ENCODE measurements around the gene FPGS. TPM values are rescaled to one million over a fixed set of nuclear protein-coding genes. Genes with fewer than 3 reads are reported as not detected.
A peak's percentile ranks its signal among the peaks of the same experiment; 100 is the strongest.

Gene FPGS
- polyA plus RNA-seq, 1 donor, result 33.5 TPM

DNA sequence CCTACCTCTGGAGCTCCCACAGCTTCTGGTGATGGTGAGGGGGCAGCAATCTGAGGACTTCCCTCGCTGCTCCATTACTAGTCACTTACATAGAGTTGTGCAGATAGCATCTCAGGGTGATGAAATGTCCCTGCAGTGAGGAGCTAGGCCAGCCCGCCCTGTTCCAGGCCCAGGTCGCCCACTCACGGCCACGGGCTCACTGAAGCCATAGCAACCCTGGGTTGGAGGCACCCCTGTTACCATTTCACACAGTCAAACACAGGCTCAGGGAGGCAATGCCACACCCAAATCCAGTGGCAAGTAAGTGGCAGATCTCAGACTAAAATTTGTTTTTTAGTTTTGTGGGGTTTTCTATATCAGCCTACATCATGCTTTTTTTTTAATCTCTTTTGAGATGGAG is 43.8 kb upstream of the FPGS start:
- Histone ChIP-seq H3K27ac (ENCODE audit: low read length) (no peak overlapping the region), H3K27me3 (ENCODE audit: control insufficient read depth, insufficient read depth, low read length) (peaks cover 46% of the 10 kb centered on the region), H3K4me3 (ENCODE audit: low read length) (no peak overlapping the region), H3K9me3 (ENCODE audit: control insufficient read depth, low read depth, low read length) (peaks cover 5% of the 10 kb centered on the region), H3K36me3 (ENCODE audit: control insufficient read depth, insufficient read depth, low read length) (no peaks in the 10 kb centered on the region), H3K4me1 (ENCODE audit: control insufficient read depth, insufficient read depth, low read length) (no peaks in the 10 kb centered on the region)
- DNase-seq, result no peak
- no CpG with 5 or more reads among the region's 5 CpGs for WGBS (ENCODE audit: insufficient coverage, low lambda C conversion rate)

DNA sequence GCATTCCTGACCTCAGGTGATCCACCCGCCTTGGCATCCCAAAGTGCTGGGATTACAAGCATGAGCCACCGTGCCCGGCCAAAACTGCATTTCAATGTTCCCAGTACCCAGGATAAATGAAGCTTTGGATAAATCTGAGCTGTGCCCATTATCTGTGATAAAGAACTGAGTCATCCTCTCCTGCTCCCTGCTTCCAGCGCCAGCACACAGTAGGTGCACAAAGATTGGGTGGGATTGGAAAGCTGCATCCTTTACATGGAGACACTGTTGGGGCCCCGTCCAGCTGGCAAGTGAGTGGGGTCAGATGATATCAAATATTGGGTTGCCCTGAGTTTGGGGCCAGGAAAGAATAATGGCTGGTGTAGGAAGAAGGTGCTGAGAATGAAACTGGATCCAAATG is 41.6 kb upstream of the FPGS start:
- H3K9me3 ChIP-seq (ENCODE audit: control insufficient read depth, low read depth, low read length), result no peaks in the 10 kb centered on the region
- H3K4me1 ChIP-seq (ENCODE audit: control insufficient read depth, insufficient read depth, low read length), result no peaks in the 10 kb centered on the region
- WGBS (ENCODE audit: insufficient coverage, low lambda C conversion rate), result no CpG with 5 or more reads among the region's 5 CpGs
- DNase-seq, result no peak
- peaks cover 30% of the 10 kb centered on the region for H3K27me3 ChIP-seq (ENCODE audit: control insufficient read depth, insufficient read depth, low read length)
- no peaks in the 10 kb centered on the region for H3K36me3 ChIP-seq (ENCODE audit: control insufficient read depth, insufficient read depth, low read length)
- H3K4me3 ChIP-seq (ENCODE audit: low read length), result no peak overlapping the region
- H3K27ac ChIP-seq (ENCODE audit: low read length), result no peak overlapping the region

DNA sequence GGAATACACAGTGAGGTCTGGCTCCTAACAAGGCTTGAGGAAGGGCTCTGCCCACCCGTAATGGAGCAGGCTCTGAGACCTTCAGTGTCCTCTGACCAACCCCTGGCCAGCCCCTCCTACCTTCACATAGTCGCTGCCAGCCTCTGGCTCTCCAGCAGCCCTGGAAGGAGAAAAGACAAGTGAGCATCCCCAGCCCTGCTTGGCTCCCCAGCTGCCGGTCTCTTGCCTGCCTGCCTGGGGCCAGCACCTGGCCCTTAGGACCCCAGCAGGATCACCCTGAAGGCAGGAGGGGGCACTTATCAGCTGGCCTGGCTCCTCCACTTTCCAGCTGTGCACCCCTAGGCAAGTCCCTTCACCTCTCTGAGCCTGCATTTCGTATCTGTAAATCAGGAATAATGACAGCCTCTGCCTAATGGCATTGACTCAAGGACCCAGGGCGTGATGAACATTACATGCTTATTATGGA is 41.2 kb upstream of the FPGS start:
- DNase-seq, result no peak
- no peaks in the 10 kb centered on the region for H3K4me1 ChIP-seq (ENCODE audit: control insufficient read depth, insufficient read depth, low read length)
- no peak overlapping the region for H3K4me3 ChIP-seq (ENCODE audit: low read length)
- H3K27ac ChIP-seq (ENCODE audit: low read length), result no peak overlapping the region
- no peaks in the 10 kb centered on the region for H3K9me3 ChIP-seq (ENCODE audit: control insufficient read depth, low read depth, low read length)
- H3K36me3 ChIP-seq (ENCODE audit: control insufficient read depth, insufficient read depth, low read length), result no peaks in the 10 kb centered on the region
- no CpG with 5 or more reads among the region's 5 CpGs for WGBS (ENCODE audit: insufficient coverage, low lambda C conversion rate)
- peaks cover 27% of the 10 kb centered on the region for H3K27me3 ChIP-seq (ENCODE audit: control insufficient read depth, insufficient read depth, low read length)

DNA sequence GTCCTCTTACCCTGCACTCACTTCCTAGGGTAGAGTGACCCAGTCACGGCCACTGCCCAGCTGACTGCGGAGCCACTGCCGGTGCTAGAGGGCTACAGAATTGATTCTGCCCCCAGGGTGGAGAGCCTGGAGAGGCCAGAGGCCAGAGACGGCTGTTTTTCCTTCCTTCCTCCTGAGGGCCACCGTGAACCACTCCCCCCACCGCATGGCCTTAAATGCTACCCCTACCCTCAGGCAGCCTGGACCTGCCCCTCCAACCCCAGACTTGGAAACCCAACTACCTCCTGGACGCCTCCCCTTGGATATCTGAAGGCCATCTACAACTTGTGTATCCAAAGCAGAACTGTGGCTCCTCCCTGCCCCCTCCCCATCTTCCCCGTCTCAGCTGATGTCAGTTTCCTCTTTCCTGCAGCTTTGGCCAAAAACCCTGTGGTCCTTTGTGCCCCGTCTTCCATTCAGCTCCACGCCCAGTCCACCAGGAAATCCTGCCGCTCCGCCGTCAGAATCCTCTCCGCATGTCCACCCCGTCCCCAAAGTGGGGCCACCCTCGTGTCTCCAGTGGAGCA is 40.5 kb upstream of the FPGS start:
- no peaks in the 10 kb centered on the region for H3K9me3 ChIP-seq (ENCODE audit: control insufficient read depth, low read depth, low read length)
- no CpG with 5 or more reads among the region's 16 CpGs for WGBS (ENCODE audit: insufficient coverage, low lambda C conversion rate)
- DNase-seq, result no peak
- H3K4me3 ChIP-seq (ENCODE audit: low read length), result no peak overlapping the region
- H3K27me3 ChIP-seq (ENCODE audit: control insufficient read depth, insufficient read depth, low read length), result peaks cover 21% of the 10 kb centered on the region
- no peak overlapping the region for H3K27ac ChIP-seq (ENCODE audit: low read length)
- peaks cover under 1% of the 10 kb centered on the region for H3K4me1 ChIP-seq (ENCODE audit: control insufficient read depth, insufficient read depth, low read length)
- H3K36me3 ChIP-seq (ENCODE audit: control insufficient read depth, insufficient read depth, low read length), result no peaks in the 10 kb centered on the region

DNA sequence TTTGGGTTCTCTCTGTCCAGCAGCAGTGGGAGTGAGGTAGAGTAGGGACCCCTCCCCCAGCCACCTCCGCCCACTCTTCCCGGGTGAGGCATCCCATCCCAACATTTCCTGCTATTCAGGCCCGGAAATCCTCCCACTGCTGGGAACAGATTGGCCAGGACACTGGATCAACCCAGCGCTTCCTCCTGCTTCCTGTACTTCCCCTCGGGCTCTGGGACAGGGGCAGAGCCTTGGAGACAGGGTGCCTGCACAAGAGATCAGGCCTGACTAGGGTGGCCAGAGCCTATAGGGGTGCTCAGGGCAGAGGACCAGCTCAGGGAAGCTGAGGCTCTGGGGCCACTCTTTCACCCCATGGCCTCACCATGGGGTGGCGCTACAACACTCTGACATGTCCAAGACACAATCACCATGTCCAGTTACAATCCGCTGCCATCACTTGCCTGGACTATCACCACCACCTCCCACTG is 38.7 kb upstream of the FPGS start:
- H3K27me3 ChIP-seq (ENCODE audit: control insufficient read depth, insufficient read depth, low read length), result peaks cover 21% of the 10 kb centered on the region
- no CpG with 5 or more reads among the region's 7 CpGs for WGBS (ENCODE audit: insufficient coverage, low lambda C conversion rate)
- H3K27ac ChIP-seq (ENCODE audit: low read length), result no peak overlapping the region
- H3K4me3 ChIP-seq (ENCODE audit: low read length), result no peak overlapping the region
- H3K9me3 ChIP-seq (ENCODE audit: control insufficient read depth, low read depth, low read length), result no peaks in the 10 kb centered on the region
- DNase-seq, result no peak
- no peaks in the 10 kb centered on the region for H3K36me3 ChIP-seq (ENCODE audit: control insufficient read depth, insufficient read depth, low read length)
- H3K4me1 ChIP-seq (ENCODE audit: control insufficient read depth, insufficient read depth, low read length), result peaks cover 9% of the 10 kb centered on the region

DNA sequence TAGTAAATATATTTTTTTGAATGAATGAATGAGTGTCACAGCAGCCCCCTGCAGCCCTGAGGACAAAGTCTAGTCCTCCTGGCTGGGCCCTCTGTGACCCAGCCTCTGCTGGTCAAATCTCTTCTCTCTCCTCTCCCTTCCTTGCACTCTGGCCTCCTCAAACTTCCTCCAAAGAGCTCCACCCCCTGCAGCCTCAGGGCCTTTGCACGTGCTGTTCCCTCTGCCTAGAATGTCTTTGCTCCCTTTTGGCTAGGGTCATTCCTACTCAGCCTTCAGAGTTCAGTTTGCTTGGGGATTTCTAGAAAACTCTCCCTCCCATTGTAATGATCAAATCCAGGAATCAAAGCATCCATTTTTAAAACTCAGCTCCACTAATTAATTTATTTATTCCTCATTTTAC is 37.3 kb upstream of the FPGS start:
- Histone ChIP-seq H3K27ac (ENCODE audit: low read length) (no peak overlapping the region), H3K9me3 (ENCODE audit: control insufficient read depth, low read depth, low read length) (no peaks in the 10 kb centered on the region), H3K27me3 (ENCODE audit: control insufficient read depth, insufficient read depth, low read length) (peaks cover 22% of the 10 kb centered on the region), H3K36me3 (ENCODE audit: control insufficient read depth, insufficient read depth, low read length) (no peaks in the 10 kb centered on the region), H3K4me3 (ENCODE audit: low read length) (no peak overlapping the region), H3K4me1 (ENCODE audit: control insufficient read depth, insufficient read depth, low read length) (peaks cover 9% of the 10 kb centered on the region)
- no peak for DNase-seq
- WGBS (ENCODE audit: insufficient coverage, low lambda C conversion rate), result 100% methylated on average over 1 of the region's 1 CpG

DNA sequence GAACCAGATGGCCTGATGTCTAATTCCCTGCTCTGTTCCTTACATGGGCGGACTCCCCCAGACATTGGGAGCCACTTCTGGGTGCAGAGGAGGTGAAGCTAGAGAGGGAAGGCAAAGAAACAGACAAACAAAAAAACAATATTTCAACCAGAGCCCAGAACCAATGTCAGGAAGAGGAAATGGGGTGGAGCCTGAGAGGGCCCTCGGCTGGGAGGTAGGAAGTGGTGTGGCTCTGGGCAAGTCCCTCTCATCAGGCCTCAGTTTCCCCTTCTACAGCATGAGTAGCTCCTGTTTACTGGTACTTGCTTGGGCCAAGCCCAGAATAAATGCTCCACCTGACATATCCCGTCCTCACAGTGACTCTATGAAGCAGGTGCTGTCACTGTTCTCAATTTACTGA is 35.3 kb upstream of the FPGS start:
- no peaks in the 10 kb centered on the region for H3K9me3 ChIP-seq (ENCODE audit: control insufficient read depth, low read depth, low read length)
- no peaks in the 10 kb centered on the region for H3K36me3 ChIP-seq (ENCODE audit: control insufficient read depth, insufficient read depth, low read length)
- H3K27ac ChIP-seq (ENCODE audit: low read length), result peak overlapping the region; percentile 33
- peaks cover 17% of the 10 kb centered on the region for H3K4me1 ChIP-seq (ENCODE audit: control insufficient read depth, insufficient read depth, low read length)
- H3K27me3 ChIP-seq (ENCODE audit: control insufficient read depth, insufficient read depth, low read length), result peaks cover 18% of the 10 kb centered on the region
- 100% methylated on average over 1 of the region's 3 CpGs for WGBS (ENCODE audit: insufficient coverage, low lambda C conversion rate)
- no peak overlapping the region for H3K4me3 ChIP-seq (ENCODE audit: low read length)
- no peak for DNase-seq

- Histone ChIP-seq H3K4me3 (ENCODE audit: low read length) (no peak overlapping the region), H3K27me3 (ENCODE audit: control insufficient read depth, insufficient read depth, low read length) (peaks cover 13% of the 10 kb centered on the region), H3K9me3 (ENCODE audit: control insufficient read depth, low read depth, low read length) (no peaks in the 10 kb centered on the region), H3K27ac (ENCODE audit: low read length) (peak overlapping the region; percentile 33), H3K4me1 (ENCODE audit: control insufficient read depth, insufficient read depth, low read length) (peaks cover 17% of the 10 kb centered on the region), H3K36me3 (ENCODE audit: control insufficient read depth, insufficient read depth, low read length) (no peaks in the 10 kb centered on the region)
- peak in 1 of 2 donors; percentile 39 for DNase-seq
- no CpG with 5 or more reads among the region's 13 CpGs for WGBS (ENCODE audit: insufficient coverage, low lambda C conversion rate)
These were observed 34.8 kb upstream of the FPGS start for GRCh38 chr9:127767909-127768331.

DNA sequence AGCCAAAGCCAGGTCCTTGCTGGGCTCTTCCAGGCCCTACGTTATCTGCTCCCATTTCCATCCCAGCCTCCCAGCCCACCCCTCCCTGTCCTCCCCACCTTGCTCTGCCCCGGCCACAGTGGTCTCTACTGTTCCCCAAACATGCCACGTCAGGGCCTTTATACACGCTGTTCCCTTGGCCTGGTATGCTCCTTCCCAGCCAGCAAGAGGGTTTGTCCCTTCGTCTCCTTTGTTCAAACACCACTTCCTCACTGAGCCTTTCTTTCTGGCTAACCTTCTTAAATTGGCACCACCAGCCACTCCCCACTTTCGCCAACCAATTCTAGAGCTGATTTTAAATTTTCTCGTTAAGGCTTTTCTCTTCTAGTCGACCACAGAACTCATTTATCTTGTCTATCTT is 34.0 kb upstream of the FPGS start:
- WGBS (ENCODE audit: insufficient coverage, low lambda C conversion rate), result 76% methylated on average over 4 of the region's 8 CpGs
- Histone ChIP-seq H3K27ac (ENCODE audit: low read length) (no peak overlapping the region), H3K36me3 (ENCODE audit: control insufficient read depth, insufficient read depth, low read length) (no peaks in the 10 kb centered on the region), H3K4me3 (ENCODE audit: low read length) (no peak overlapping the region), H3K9me3 (ENCODE audit: control insufficient read depth, low read depth, low read length) (no peaks in the 10 kb centered on the region), H3K4me1 (ENCODE audit: control insufficient read depth, insufficient read depth, low read length) (peaks cover 17% of the 10 kb centered on the region), H3K27me3 (ENCODE audit: control insufficient read depth, insufficient read depth, low read length) (peaks cover 15% of the 10 kb centered on the region)
- DNase-seq, result no peak

- Histone ChIP-seq H3K9me3 (ENCODE audit: control insufficient read depth, low read depth, low read length) (no peaks in the 10 kb centered on the region), H3K36me3 (ENCODE audit: control insufficient read depth, insufficient read depth, low read length) (no peaks in the 10 kb centered on the region), H3K27ac (ENCODE audit: low read length) (no peak overlapping the region), H3K4me3 (ENCODE audit: low read length) (no peak overlapping the region), H3K27me3 (ENCODE audit: control insufficient read depth, insufficient read depth, low read length) (peaks cover 16% of the 10 kb centered on the region), H3K4me1 (ENCODE audit: control insufficient read depth, insufficient read depth, low read length) (peaks cover 17% of the 10 kb centered on the region)
- no peak for DNase-seq
- no CpG with 5 or more reads among the region's 5 CpGs for whole genome bisulfite sequencing (ENCODE audit: insufficient coverage, low lambda C conversion rate)
These were observed 33.6 kb upstream of the FPGS start for GRCh38 chr9:127769101-127769500.

GRCh38 chr9:127769929-127770582 is 32.6 kb upstream of the FPGS start:
- no peak for DNase-seq

More at GRCh38 chr9:127769929-127770582, 32.6 kb upstream of the FPGS start:
- no CpG with 5 or more reads among the region's 4 CpGs for WGBS (ENCODE audit: insufficient coverage, low lambda C conversion rate)
- Histone ChIP-seq H3K27me3 (ENCODE audit: control insufficient read depth, insufficient read depth, low read length) (peaks cover 20% of the 10 kb centered on the region), H3K4me3 (ENCODE audit: low read length) (peak overlapping the region; percentile 38), H3K36me3 (ENCODE audit: control insufficient read depth, insufficient read depth, low read length) (no peaks in the 10 kb centered on the region), H3K4me1 (ENCODE audit: control insufficient read depth, insufficient read depth, low read length) (peaks cover 17% of the 10 kb centered on the region), H3K27ac (ENCODE audit: low read length) (no peak overlapping the region), H3K9me3 (ENCODE audit: control insufficient read depth, low read depth, low read length) (no peaks in the 10 kb centered on the region)

Data from large intestine (tissue), 3 donors.